Measurements from ENCODE around the gene RXFP3.

RXFP3 gene

GRCh38 chr5:33966805-33967204, 30.6 kb downstream of the RXFP3 start:
- no peaks in the 10 kb centered on the region for H3K36me3 Mint-ChIP-seq (ENCODE audit: low read depth)
- no peak overlapping the region for H3K27ac Mint-ChIP-seq
- no peaks in the 10 kb centered on the region for H3K27me3 Mint-ChIP-seq (ENCODE audit: low read depth)
- H3K4me1 Mint-ChIP-seq = peaks cover 9% of the 10 kb centered on the region
- no peak overlapping the region for H3K4me3 Mint-ChIP-seq
- no peak for TF ChIP-seq CTCF (IDR thresholded peaks at IDR 0.05; ENCODE audit: unreplicated experiment in 3 of 3)
- no peaks in the 10 kb centered on the region for H3K9me3 Mint-ChIP-seq

- Mint-ChIP-seq H3K27me3 (ENCODE audit: low read depth) (no peaks in the 10 kb centered on the region), H3K9me3 (no peaks in the 10 kb centered on the region), H3K4me1 (peaks cover 9% of the 10 kb centered on the region), H3K4me3 (no peak overlapping the region), H3K36me3 (ENCODE audit: low read depth) (no peaks in the 10 kb centered on the region), H3K27ac (peak overlapping the region in 1 of 3 experiments; percentile 47)
- no peak for TF ChIP-seq CTCF (IDR thresholded peaks at IDR 0.05; ENCODE audit: unreplicated experiment in 3 of 3)
These were observed 32.2 kb downstream of the RXFP3 start for GRCh38 chr5:33968211-33969005.

GRCh38 chr5:33969572-33970452, 33.6 kb downstream of the RXFP3 start:
- no peak overlapping the region for H3K4me3 Mint-ChIP-seq

GRCh38 chr5:33973271-33973670, 37.1 kb downstream of the RXFP3 start:
- Mint-ChIP-seq H3K27ac (no peak overlapping the region), H3K36me3 (ENCODE audit: low read depth) (no peaks in the 10 kb centered on the region), H3K4me3 (no peak overlapping the region), H3K27me3 (ENCODE audit: low read depth) (no peaks in the 10 kb centered on the region), H3K9me3 (no peaks in the 10 kb centered on the region), H3K4me1 (peaks cover 28% of the 10 kb centered on the region)
- no peak for TF ChIP-seq CTCF (IDR thresholded peaks at IDR 0.05; ENCODE audit: unreplicated experiment in 3 of 3)

More at GRCh38 chr5:33969572-33970452, 33.6 kb downstream of the RXFP3 start:
- H3K9me3 Mint-ChIP-seq = no peaks in the 10 kb centered on the region
- TF ChIP-seq CTCF (IDR thresholded peaks at IDR 0.05; ENCODE audit: unreplicated experiment in 3 of 3) = peak; percentile 58 to 80 (median 72)
- peaks cover 17% of the 10 kb centered on the region for H3K4me1 Mint-ChIP-seq
- H3K36me3 Mint-ChIP-seq (ENCODE audit: low read depth) = no peaks in the 10 kb centered on the region
- H3K27me3 Mint-ChIP-seq (ENCODE audit: low read depth) = no peaks in the 10 kb centered on the region
- H3K27ac Mint-ChIP-seq = peak overlapping the region in 1 of 3 experiments; percentile 36

- no peak overlapping the region for H3K4me3 Mint-ChIP-seq
- H3K27ac Mint-ChIP-seq = peak overlapping the region; percentile 11 to 72 (median 34)
- no peaks in the 10 kb centered on the region for H3K9me3 Mint-ChIP-seq
- peaks cover 25% of the 10 kb centered on the region for H3K4me1 Mint-ChIP-seq
- H3K27me3 Mint-ChIP-seq (ENCODE audit: low read depth) = no peaks in the 10 kb centered on the region
- TF ChIP-seq CTCF (IDR thresholded peaks at IDR 0.05; ENCODE audit: unreplicated experiment in 3 of 3) = no peak
- H3K36me3 Mint-ChIP-seq (ENCODE audit: low read depth) = no peaks in the 10 kb centered on the region
These were observed 39.7 kb downstream of the RXFP3 start for GRCh38 chr5:33975852-33976251.
